AG09309 (cell line): Measurements from ENCODE around the gene PUS1.

Source experiments
- DNase-seq: peaks from one replicate; pipeline ENCODE4 v3.0.0-alpha.2; 2010; ENCODE audit warnings: low read depth
- H3K4me3 ChIP-seq: 2 replicates; pipeline ENCODE4 v1.5.1; 2011; ENCODE audit warnings: mild to moderate bottlenecking, low read depth, low read length, moderate library complexity; ENCODE audit not compliant: control insufficient read depth
- CTCF ChIP-seq: IDR thresholded peaks from 2 replicates; pipeline ENCODE4 v1.5.1; 2011; ENCODE audit warnings: mild to moderate bottlenecking, low read depth, low read length, inconsistent platforms; ENCODE audit not compliant: insufficient read depth, control insufficient read depth; ENCODE audit errors: missing control alignments

Gene PUS1

GRCh38 chr12:131903270-131904255 lies 25.5 kb upstream of the PUS1 start:
- no peak overlapping the region for H3K4me3 ChIP-seq
- TF ChIP-seq CTCF: no peak

GRCh38 chr12:131904346-131904745 lies 24.7 kb upstream of the PUS1 start:
- TF ChIP-seq CTCF: no peak
- no peak overlapping the region for H3K4me3 ChIP-seq
- no peak for DNase-seq

More at GRCh38 chr12:131903270-131904255, 25.5 kb upstream of the PUS1 start:
- DNase-seq: no peak

DNA sequence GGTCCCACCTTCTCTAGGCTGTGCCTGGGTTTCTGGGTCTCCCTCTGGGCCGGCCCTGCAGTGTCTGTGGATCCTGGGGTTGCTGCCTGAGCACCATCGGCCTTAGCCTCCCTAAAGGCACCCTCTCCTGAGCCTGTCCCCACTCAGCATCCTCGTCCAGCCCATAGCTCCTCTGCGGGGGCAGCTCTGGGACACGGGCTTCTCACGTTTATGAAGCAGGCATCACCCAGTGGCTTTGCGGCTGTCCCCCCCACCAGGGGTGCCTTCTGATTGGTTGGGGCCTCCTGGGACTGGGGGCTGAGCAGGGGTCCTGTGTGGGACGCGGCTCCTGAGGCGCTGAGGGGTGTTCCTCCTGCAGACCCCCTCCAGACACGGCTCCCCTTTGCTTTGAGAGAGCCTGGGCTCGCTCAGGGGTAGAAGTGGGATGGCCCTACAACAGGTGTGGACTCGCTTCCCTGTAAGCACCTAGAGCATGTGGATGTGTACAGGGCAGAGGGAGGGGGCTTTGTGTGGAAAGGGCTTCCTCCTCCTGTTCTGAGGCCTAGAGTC lies 23.9 kb upstream of the PUS1 start:
- no peak for TF ChIP-seq CTCF
- H3K4me3 ChIP-seq: no peak overlapping the region
- DNase-seq: no peak

GRCh38 chr12:131905630-131906091 lies 23.4 kb upstream of the PUS1 start:
- no peak for DNase-seq
- no peak overlapping the region for H3K4me3 ChIP-seq
- TF ChIP-seq CTCF: no peak

GRCh38 chr12:131907379-131908091 lies 21.5 kb upstream of the PUS1 start:
- H3K4me3 ChIP-seq: no peak overlapping the region
- TF ChIP-seq CTCF: no peak
- DNase-seq: no peak

GRCh38 chr12:131908092-131909080 lies 20.7 kb upstream of the PUS1 start:
- H3K4me3 ChIP-seq: no peak overlapping the region
- no peak for DNase-seq
- no peak for TF ChIP-seq CTCF
